ENCODE measurements around the gene CCS. TPM values are rescaled to one million over a fixed set of nuclear protein-coding genes. Genes with fewer than 3 reads are reported as not detected.

The CCS gene
- total and polyA plus RNA-seq, 2 of the 4 experiments (the other 2 are of a cell fraction), result 20.1 to 53.0 TPM

DNA sequence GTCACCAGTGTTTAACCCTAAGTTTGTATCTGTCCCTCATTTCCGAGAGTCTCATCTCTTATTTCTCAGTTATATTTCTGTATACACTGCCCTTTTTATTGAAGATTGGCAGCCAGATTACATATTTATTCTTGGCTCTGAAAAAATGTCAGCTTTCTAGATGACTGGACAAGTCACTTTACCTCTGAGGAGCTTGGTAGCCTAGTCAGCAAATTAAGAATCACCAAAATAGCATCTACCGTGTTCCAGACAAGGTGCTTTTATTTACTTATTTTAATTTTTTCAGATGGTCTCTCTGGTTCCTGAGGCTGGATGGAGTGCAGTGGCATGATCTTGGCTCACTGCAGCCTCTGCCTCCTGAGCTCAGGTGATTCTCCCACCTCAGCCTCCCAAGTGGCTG lies 40.0 kb downstream of the CCS start:
- no peak overlapping the region for H3K4me3 ChIP-seq (ENCODE audit: insufficient read depth, low read depth, low read length)
- CTCF ChIA-PET, result interaction anchor here (0.6 kb wide), 1 partner anchor 149 kb away, joined by 3 read pairs; no protein-coding TSS in a partner anchor
- dilution Hi-C loops (cut with HindIII; ENCODE audit: low sequenced_read_pairs, unreplicated experiment), result no loop called here
- no peak overlapping the region for H2BK5ac ChIP-seq (ENCODE audit: low read depth, low read length, poor library complexity, severe bottlenecking)
- intact Hi-C loops (cut with micrococcal nuclease), result no loop called here
- no peak overlapping the region for H2AK5ac ChIP-seq (ENCODE audit: low read depth, low read length)
- H3K4ac ChIP-seq (ENCODE audit: low read depth, low read length), result no peak overlapping the region
- peaks cover 7% of the 10 kb centered on the region for H3K4me1 ChIP-seq (ENCODE audit: control insufficient read depth, insufficient read depth, low read length)
- peaks cover 74% of the 10 kb centered on the region for H4K20me1 ChIP-seq (ENCODE audit: insufficient read depth, low read length)
- TF ChIP-seq RCOR1 (IDR thresholded peaks at IDR 0.05; ENCODE audit: insufficient replicate concordance, low read length), result no peak
- TF ChIP-seq, protein P1, sequence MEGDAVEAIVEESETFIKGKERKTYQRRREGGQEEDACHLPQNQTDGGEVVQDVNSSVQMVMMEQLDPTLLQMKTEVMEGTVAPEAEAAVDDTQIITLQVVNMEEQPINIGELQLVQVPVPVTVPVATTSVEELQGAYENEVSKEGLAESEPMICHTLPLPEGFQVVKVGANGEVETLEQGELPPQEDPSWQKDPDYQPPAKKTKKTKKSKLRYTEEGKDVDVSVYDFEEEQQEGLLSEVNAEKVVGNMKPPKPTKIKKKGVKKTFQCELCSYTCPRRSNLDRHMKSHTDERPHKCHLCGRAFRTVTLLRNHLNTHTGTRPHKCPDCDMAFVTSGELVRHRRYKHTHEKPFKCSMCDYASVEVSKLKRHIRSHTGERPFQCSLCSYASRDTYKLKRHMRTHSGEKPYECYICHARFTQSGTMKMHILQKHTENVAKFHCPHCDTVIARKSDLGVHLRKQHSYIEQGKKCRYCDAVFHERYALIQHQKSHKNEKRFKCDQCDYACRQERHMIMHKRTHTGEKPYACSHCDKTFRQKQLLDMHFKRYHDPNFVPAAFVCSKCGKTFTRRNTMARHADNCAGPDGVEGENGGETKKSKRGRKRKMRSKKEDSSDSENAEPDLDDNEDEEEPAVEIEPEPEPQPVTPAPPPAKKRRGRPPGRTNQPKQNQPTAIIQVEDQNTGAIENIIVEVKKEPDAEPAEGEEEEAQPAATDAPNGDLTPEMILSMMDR (conservative IDR thresholded peaks at IDR 0.05; ENCODE audit: low read depth, low read length), result no peak
- TF ChIP-seq, protein P2, sequence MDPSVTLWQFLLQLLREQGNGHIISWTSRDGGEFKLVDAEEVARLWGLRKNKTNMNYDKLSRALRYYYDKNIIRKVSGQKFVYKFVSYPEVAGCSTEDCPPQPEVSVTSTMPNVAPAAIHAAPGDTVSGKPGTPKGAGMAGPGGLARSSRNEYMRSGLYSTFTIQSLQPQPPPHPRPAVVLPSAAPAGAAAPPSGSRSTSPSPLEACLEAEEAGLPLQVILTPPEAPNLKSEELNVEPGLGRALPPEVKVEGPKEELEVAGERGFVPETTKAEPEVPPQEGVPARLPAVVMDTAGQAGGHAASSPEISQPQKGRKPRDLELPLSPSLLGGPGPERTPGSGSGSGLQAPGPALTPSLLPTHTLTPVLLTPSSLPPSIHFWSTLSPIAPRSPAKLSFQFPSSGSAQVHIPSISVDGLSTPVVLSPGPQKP (IDR thresholded peaks at IDR 0.05; ENCODE audit: borderline replicate concordance, low read depth, low read length), result no peak
- TF ChIP-seq CEBPB (IDR thresholded peaks at IDR 0.05; ENCODE audit: low read depth, low read length), result no peak
- no peak for TF ChIP-seq RFX5 (IDR thresholded peaks at IDR 0.05; ENCODE audit: low read depth, low read length)
- TF ChIP-seq SMC3 (IDR thresholded peaks at IDR 0.05; ENCODE audit: low read depth, low read length), result no peak
- TF ChIP-seq MXI1 (IDR thresholded peaks at IDR 0.05; ENCODE audit: borderline replicate concordance, low read depth, low read length), result no peak
- no peak for TF ChIP-seq RAD21 (IDR thresholded peaks at IDR 0.05; ENCODE audit: low read length)
- TF ChIP-seq BHLHE40 (IDR thresholded peaks at IDR 0.05; ENCODE audit: low read depth, low read length), result no peak
- no peak for TF ChIP-seq CHD1 (IDR thresholded peaks at IDR 0.05; ENCODE audit: low read depth, low read length)
- TF ChIP-seq MAFK (IDR thresholded peaks at IDR 0.05; ENCODE audit: low read depth, low read length), result no peak
- no peak for TF ChIP-seq MAZ (IDR thresholded peaks at IDR 0.05; ENCODE audit: borderline replicate concordance, low read depth, low read length)
- TF ChIP-seq POLR2A (IDR thresholded peaks at IDR 0.05; ENCODE audit: low read depth, low read length), result no peak
- TF ChIP-seq, protein P3, sequence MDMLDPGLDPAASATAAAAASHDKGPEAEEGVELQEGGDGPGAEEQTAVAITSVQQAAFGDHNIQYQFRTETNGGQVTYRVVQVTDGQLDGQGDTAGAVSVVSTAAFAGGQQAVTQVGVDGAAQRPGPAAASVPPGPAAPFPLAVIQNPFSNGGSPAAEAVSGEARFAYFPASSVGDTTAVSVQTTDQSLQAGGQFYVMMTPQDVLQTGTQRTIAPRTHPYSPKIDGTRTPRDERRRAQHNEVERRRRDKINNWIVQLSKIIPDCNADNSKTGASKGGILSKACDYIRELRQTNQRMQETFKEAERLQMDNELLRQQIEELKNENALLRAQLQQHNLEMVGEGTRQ (IDR thresholded peaks at IDR 0.05; ENCODE audit: low read depth, low read length), result no peak
- no peak for TF ChIP-seq NFE2L2 (IDR thresholded peaks at IDR 0.05; ENCODE audit: low read depth, low read length)
- no peak for TF ChIP-seq FOS (IDR thresholded peaks at IDR 0.05; ENCODE audit: low read depth, low read length)
- no peaks in the 10 kb centered on the region for H3K27me3 ChIP-seq (ENCODE audit: control insufficient read depth, insufficient read depth, low read length)
- H2AFZ ChIP-seq (replicated peaks; ENCODE audit: low read length, poor library complexity), result no peak overlapping the region
- H2BK20ac ChIP-seq (ENCODE audit: low read depth, low read length), result no peak overlapping the region
- H4K8ac ChIP-seq (ENCODE audit: low read depth in 2 of 2, low read length in 2 of 2), result no peak overlapping the region
- no peak overlapping the region for H2BK15ac ChIP-seq (ENCODE audit: low read depth, low read length)
- H3K9me3 ChIP-seq (ENCODE audit: control insufficient read depth, insufficient read depth, low read length), result no peaks in the 10 kb centered on the region
- no peak overlapping the region for H2BK120ac ChIP-seq (ENCODE audit: low read depth, low read length)
- no peak overlapping the region for H3K9ac ChIP-seq (ENCODE audit: low read depth, low read length)
- POLR2A ChIA-PET (ENCODE audit: unreplicated experiment), result no interaction called here
- no CpG with 5 or more reads among the region's 2 CpGs for WGBS, 2 experiments (ENCODE audit: extremely low coverage in 2 of 2, insufficient read length in 1 of 2)
- DNase-seq (no peak), ATAC-seq (ENCODE audit: low read depth) (no peak)
- H3K14ac ChIP-seq (replicated peaks; ENCODE audit: low read depth, low read length), result no peak overlapping the region
- peaks cover 16% of the 10 kb centered on the region for H3K9me1 ChIP-seq (ENCODE audit: insufficient read depth, low read length)
- in situ Hi-C loops (cut with MboI; ENCODE audit: low sequenced_read_pairs), result no loop called here
- BruUV-seq (replicated peaks), result no TSS peak
- H3K56ac ChIP-seq (ENCODE audit: extremely low read depth, insufficient read depth, low read length), result no peak overlapping the region
- H4K91ac ChIP-seq (ENCODE audit: insufficient read depth, low read depth, low read length), result no peak overlapping the region
- peaks cover 24% of the 10 kb centered on the region for H3K36me3 ChIP-seq (ENCODE audit: control insufficient read depth, insufficient read depth, low read length)
- peaks cover 11 to 71% of the 10 kb centered on the region in 2 experiments for H3K79me1 ChIP-seq (ENCODE audit: low read depth in 1 of 2, low read length in 2 of 2)
- no peak overlapping the region for H3K27ac ChIP-seq (ENCODE audit: insufficient read depth, low read length)
- H3K18ac ChIP-seq (ENCODE audit: low read depth, low read length), result no peak overlapping the region
- no peak overlapping the region for H3K4me2 ChIP-seq (ENCODE audit: low read depth, low read length)
- no peak overlapping the region for H4K5ac ChIP-seq (ENCODE audit: low read depth, low read length)
- H3K23ac ChIP-seq (ENCODE audit: low read depth, low read length), result no peak overlapping the region
- H2AK9ac ChIP-seq (replicated peaks; ENCODE audit: low read depth, low read length, poor library complexity), result no peak overlapping the region

Measured in IMR-90 (cell line).